ENCODE results near the gene PPP3R2.
"Not testable (repeated sequence)": the region's sequence is repeated elsewhere in the genome, so short reads cannot be mapped to it uniquely, and the experiment has no call there.

PPP3R2 gene

GRCh38 chr9:101566904-101567724 lies 27.7 kb downstream of the PPP3R2 start:
- DNase-seq (ENCODE audit: low spot score) (no peak), ATAC-seq (ENCODE audit: low read depth) (no peak)
- Histone ChIP-seq H3K4me3 (ENCODE audit: severe bottlenecking) (no peak overlapping the region), H3K4me1 (ENCODE audit: insufficient read depth, poor library complexity, severe bottlenecking) (no peaks in the 10 kb centered on the region), H3K27ac (ENCODE audit: poor library complexity, severe bottlenecking) (no peak overlapping the region), H3K27me3 (ENCODE audit: insufficient read depth, poor library complexity, severe bottlenecking) (no peaks in the 10 kb centered on the region), H3K36me3 (ENCODE audit: low read depth) (peaks cover 28% of the 10 kb centered on the region), H3K9me3 (ENCODE audit: severe bottlenecking) (no peaks in the 10 kb centered on the region)
- peak; percentile 74 for TF ChIP-seq CTCF (IDR thresholded peaks at IDR 0.05; ENCODE audit: poor library complexity, severe bottlenecking)

GRCh38 chr9:101564252-101564651 lies 30.5 kb downstream of the PPP3R2 start:
- ATAC-seq (ENCODE audit: low read depth) (no peak), DNase-seq (ENCODE audit: low spot score) (no peak)
- Histone ChIP-seq H3K9me3 (ENCODE audit: severe bottlenecking) (no peaks in the 10 kb centered on the region), H3K27me3 (ENCODE audit: insufficient read depth, poor library complexity, severe bottlenecking) (no peaks in the 10 kb centered on the region), H3K36me3 (ENCODE audit: low read depth) (peaks cover 53% of the 10 kb centered on the region), H3K27ac (ENCODE audit: poor library complexity, severe bottlenecking) (no peak overlapping the region), H3K4me1 (ENCODE audit: insufficient read depth, poor library complexity, severe bottlenecking) (no peaks in the 10 kb centered on the region), H3K4me3 (ENCODE audit: severe bottlenecking) (no peak overlapping the region)
- no peak for TF ChIP-seq CTCF (IDR thresholded peaks at IDR 0.05; ENCODE audit: poor library complexity, severe bottlenecking)

GRCh38 chr9:101562966-101563365 lies 31.8 kb downstream of the PPP3R2 start:
- Histone ChIP-seq H3K4me3 (ENCODE audit: severe bottlenecking) (no peak overlapping the region), H3K27me3 (ENCODE audit: insufficient read depth, poor library complexity, severe bottlenecking) (no peaks in the 10 kb centered on the region), H3K9me3 (ENCODE audit: severe bottlenecking) (no peaks in the 10 kb centered on the region), H3K36me3 (ENCODE audit: low read depth) (peaks cover 62% of the 10 kb centered on the region), H3K4me1 (ENCODE audit: insufficient read depth, poor library complexity, severe bottlenecking) (no peaks in the 10 kb centered on the region), H3K27ac (ENCODE audit: poor library complexity, severe bottlenecking) (no peak overlapping the region)
- DNase-seq (ENCODE audit: low spot score) = no peak
- no peak for TF ChIP-seq CTCF (IDR thresholded peaks at IDR 0.05; ENCODE audit: poor library complexity, severe bottlenecking)
- ATAC-seq (ENCODE audit: low read depth) = no peak

GRCh38 chr9:101561740-101562139 lies 33.0 kb downstream of the PPP3R2 start:
- no peaks in the 10 kb centered on the region for H3K27me3 ChIP-seq (ENCODE audit: insufficient read depth, poor library complexity, severe bottlenecking)
- no peak for TF ChIP-seq CTCF (IDR thresholded peaks at IDR 0.05; ENCODE audit: poor library complexity, severe bottlenecking)
- DNase-seq (ENCODE audit: low spot score) (no peak), ATAC-seq (ENCODE audit: low read depth) (no peak)
- H3K27ac ChIP-seq (ENCODE audit: poor library complexity, severe bottlenecking) = no peak overlapping the region
- no peaks in the 10 kb centered on the region for H3K9me3 ChIP-seq (ENCODE audit: severe bottlenecking)
- no peaks in the 10 kb centered on the region for H3K4me1 ChIP-seq (ENCODE audit: insufficient read depth, poor library complexity, severe bottlenecking)
- H3K36me3 ChIP-seq (ENCODE audit: low read depth) = peaks cover 75% of the 10 kb centered on the region
- no peak overlapping the region for H3K4me3 ChIP-seq (ENCODE audit: severe bottlenecking)

- not testable (repeated sequence) for H3K9me3 ChIP-seq (ENCODE audit: severe bottlenecking); H3K27me3 ChIP-seq (ENCODE audit: insufficient read depth, poor library complexity, severe bottlenecking); H3K27ac ChIP-seq (ENCODE audit: poor library complexity, severe bottlenecking); H3K4me1 ChIP-seq (ENCODE audit: insufficient read depth, poor library complexity, severe bottlenecking); H3K4me3 ChIP-seq (ENCODE audit: severe bottlenecking); DNase-seq (ENCODE audit: low spot score); ATAC-seq (ENCODE audit: low read depth)
- H3K36me3 ChIP-seq (ENCODE audit: low read depth) = peaks cover 97% of the 10 kb centered on the region
- peak; percentile 50 for TF ChIP-seq CTCF (IDR thresholded peaks at IDR 0.05; ENCODE audit: poor library complexity, severe bottlenecking)
Observed at GRCh38 chr9:101549472-101550098, 45.2 kb downstream of the PPP3R2 start.

Data from RWPE2 (cell line).